SK-N-SH (cell line): ENCODE measurements around the gene BAG2. TPM values are rescaled to one million over a fixed set of nuclear protein-coding genes. Genes with fewer than 3 reads are reported as not detected.

ENCODE experiments used
- CTCF ChIA-PET: fragments of 300-600, 350-600 bp; formaldehyde crosslinking; extraction: SDS; loops from one replicate; lab custom pipeline; 2021; lab: Yijun Ruan, JAX
- POLR2A ChIA-PET: fragments of 350-600 bp; sonication (Branson Sonifier 250); formaldehyde crosslinking; extraction: SDS; loops from one replicate; lab custom pipeline; 2020; ENCODE audit warnings: antibody characterized with exemption, inconsistent platforms; lab: Yijun Ruan, JAX
- DNase-seq: peaks from one replicate; pipeline ENCODE4 v3.0.0; 2012
- H2AFZ ChIP-seq: fragments of 200-600 bp; sonication (generic); 2 replicates; pipeline ENCODE4 v1.8.1; 2016; ENCODE audit warnings: antibody characterized with exemption, mild to moderate bottlenecking, low read depth
- H3F3A ChIP-seq: fragments of 200-600 bp; sonication (generic); replicated peaks from 2 replicates; pipeline ENCODE3; 2016; ENCODE audit warnings: antibody characterized with exemption, mild to moderate bottlenecking; ENCODE audit not compliant: insufficient read depth
- H3K27ac ChIP-seq, 2 experiments: fragments of 200-500 bp in 1 of 2; fragments of 200-600 bp in 1 of 2; sonication (Bioruptor generic) in 1 of 2; sonication (generic), shearing (Covaris generic) in 1 of 2; 2 replicates each; pipeline versions ENCODE4 v1.5.1 to v1.6.1; 2014 to 2016; ENCODE audit warnings: low read depth in 2 of 2, inconsistent platforms in 1 of 2, low read length in 1 of 2, mild to moderate bottlenecking in 1 of 2, mixed read lengths in 1 of 2
- H3K27me3 ChIP-seq: fragments of 200-600 bp; sonication (generic), shearing (Covaris generic); 2 replicates; pipeline ENCODE4 v1.6.1; 2016; ENCODE audit warnings: mixed run types; ENCODE audit not compliant: insufficient read depth
- H3K36me3 ChIP-seq, 2 experiments: fragments of 200-500 bp in 1 of 2; fragments of 200-600 bp in 1 of 2; sonication (Bioruptor generic) in 1 of 2; sonication (generic) in 1 of 2; replicated peaks in 1 of 2; 2 replicates each; pipeline versions ENCODE3 to v1.5.1; 2014 to 2016; ENCODE audit warnings: low read length in 1 of 2, mild to moderate bottlenecking in 1 of 2; ENCODE audit not compliant: insufficient read depth in 2 of 2, control insufficient read depth in 1 of 2
- H3K4me1 ChIP-seq, 2 experiments: fragments of 200-500 bp in 1 of 2; fragments of 200-600 bp in 1 of 2; sonication (Bioruptor generic) in 1 of 2; sonication (generic), shearing (Covaris generic) in 1 of 2; 2 replicates each; pipeline versions ENCODE4 v1.5.1 to v1.6.1; 2014 to 2016; ENCODE audit warnings: low read depth in 1 of 2, low read length in 1 of 2, mixed run types in 1 of 2; ENCODE audit not compliant: insufficient read depth in 2 of 2, control insufficient read depth in 1 of 2
- H3K4me2 ChIP-seq: fragments of 200-600 bp; sonication (generic), shearing (Covaris generic); 2 replicates; pipeline ENCODE4 v1.6.1; 2017; ENCODE audit warnings: mixed run types
- H3K4me3 ChIP-seq, 2 experiments: fragments of 200-500 bp in 1 of 2; fragments of 200-600 bp in 1 of 2; sonication (Bioruptor generic) in 1 of 2; sonication (generic), shearing (Covaris generic) in 1 of 2; 2 replicates each; pipeline versions ENCODE4 v1.5.1 to v1.8.1; 2014 to 2016; ENCODE audit warnings: low read depth in 2 of 2, inconsistent platforms in 1 of 2, low read length in 1 of 2, mild to moderate bottlenecking in 1 of 2, mixed read lengths in 1 of 2, moderate library complexity in 1 of 2
- H3K79me2 ChIP-seq: fragments of 200-600 bp; sonication (generic); 2 replicates; pipeline ENCODE4 v1.8.1; 2017; ENCODE audit warnings: mild to moderate bottlenecking; ENCODE audit not compliant: insufficient read depth
- H3K9ac ChIP-seq: fragments of 200-600 bp; sonication (generic); 2 replicates; pipeline ENCODE4 v1.6.1; 2017; ENCODE audit warnings: mixed run types
- H3K9me2 ChIP-seq: fragments of 200-600 bp; sonication (generic); 2 replicates; pipeline ENCODE4 v1.6.1; 2017; ENCODE audit warnings: mixed run types
- H3K9me3 ChIP-seq: fragments of 200-600 bp; sonication (generic); 2 replicates; pipeline ENCODE4 v1.6.1; 2017; ENCODE audit warnings: mixed run types, mild to moderate bottlenecking, moderate library complexity
- H4K20me1 ChIP-seq: fragments of 200-600 bp; sonication (generic); 2 replicates; pipeline ENCODE4 v1.6.1; 2017; ENCODE audit warnings: mild to moderate bottlenecking, mixed run types; ENCODE audit not compliant: insufficient read depth
- CHD2 ChIP-seq: fragments of 150-350 bp; IDR thresholded peaks from 2 replicates; pipeline ENCODE4 v1.6.1; 2018; ENCODE audit warnings: low read length; ENCODE audit not compliant: partially characterized antibody
- ELF1 ChIP-seq: IDR thresholded peaks from 2 replicates; pipeline ENCODE4 v1.4.0; 2012
- EP300 ChIP-seq, 2 experiments: IDR thresholded peaks; 2 replicates each; pipeline versions ENCODE4 v1.4.0 to v1.6.1; 2012; ENCODE audit warnings: borderline replicate concordance in 1 of 2, low read depth in 1 of 2, low read length in 1 of 2
- EZH2phosphoT487 ChIP-seq: fragments of 200-600 bp; sonication (generic); IDR thresholded peaks from 2 replicates; pipeline ENCODE4 v1.6.1; 2017; ENCODE audit warnings: low read depth, mixed run types, mild to moderate bottlenecking, antibody characterized with exemption, moderate library complexity, borderline replicate concordance
- FOXM1 ChIP-seq: IDR thresholded peaks from 2 replicates; pipeline ENCODE4 v1.4.0; 2012; ENCODE audit warnings: low read depth, mild to moderate bottlenecking
- GABPA ChIP-seq: IDR thresholded peaks from 2 replicates; pipeline ENCODE4 v1.4.0; 2012; ENCODE audit warnings: low read depth, mild to moderate bottlenecking
- GATA2 ChIP-seq: sonication (generic); formaldehyde crosslinking; IDR thresholded peaks from 2 replicates; pipeline ENCODE4 v1.5.0; 2020; ENCODE audit warnings: mild to moderate bottlenecking, missing genetic modification reagents
- IRF3 ChIP-seq: fragments of 150-350 bp; IDR thresholded peaks from 2 replicates; pipeline ENCODE4 v1.6.1; 2016; ENCODE audit warnings: mild to moderate bottlenecking, low read depth, low read length
- JUND ChIP-seq: IDR thresholded peaks from 2 replicates; pipeline ENCODE4 v1.4.0; 2012
- MEF2A ChIP-seq: IDR thresholded peaks from 2 replicates; pipeline ENCODE4 v1.4.0; 2012; ENCODE audit warnings: low read depth, borderline replicate concordance
- MXI1 ChIP-seq: IDR thresholded peaks from 2 replicates; pipeline ENCODE4 v1.6.1; 2012; ENCODE audit warnings: mild to moderate bottlenecking, low read depth, low read length, improper control_type of control experiment
- NFIC ChIP-seq: IDR thresholded peaks from 2 replicates; pipeline ENCODE4 v1.4.0; 2012; ENCODE audit warnings: borderline replicate concordance
- NRF1 ChIP-seq: IDR thresholded peaks from 2 replicates; pipeline ENCODE4 v1.6.1; 2012; ENCODE audit warnings: low read depth, mild to moderate bottlenecking, low read length
- RAD21 ChIP-seq: IDR thresholded peaks from 2 replicates; pipeline ENCODE4 v1.6.1; 2012; ENCODE audit warnings: mild to moderate bottlenecking, low read length
- RCOR1 ChIP-seq: fragments of 150-350 bp; IDR thresholded peaks from 2 replicates; pipeline ENCODE4 v1.6.1; 2017; ENCODE audit warnings: antibody characterized with exemption, low read length
- SIN3A ChIP-seq: IDR thresholded peaks from 2 replicates; pipeline ENCODE4 v1.6.1; 2012; ENCODE audit warnings: low read depth, mild to moderate bottlenecking, low read length, moderate library complexity, borderline replicate concordance
- SMC3 ChIP-seq: IDR thresholded peaks from 2 replicates; pipeline ENCODE4 v1.6.1; 2012; ENCODE audit warnings: low read depth, low read length, improper control_type of control experiment
- TCF12 ChIP-seq: IDR thresholded peaks from 2 replicates; pipeline ENCODE4 v1.4.0; 2012
- USF2 ChIP-seq: fragments of 150-350 bp; IDR thresholded peaks from 2 replicates; pipeline ENCODE4 v1.6.1; 2017; ENCODE audit warnings: antibody characterized with exemption, low read length, low read depth, borderline replicate concordance
- WGBS: methylation state at CpG from one replicate; pipeline ENCODE4 v1.1.6; 2017; ENCODE audit warnings: low lambda C conversion rate; 5-methylcytosine and 5-hydroxymethylcytosine counted together
- polyA plus RNA-seq, 3 experiments: library from polyadenylated mRNA; depleted of rRNA; stranded (reverse); fragments of >200 nt; gene quantifications; 2 replicates each; pipeline ENCODE4 v1.2.3, GENCODE V29; 2012

The BAG2 gene
- polyA plus RNA-seq, 1 of the 3 experiments (the other 2 are of a cell fraction) = 5.3 TPM

GRCh38 chr6:57165080-57165479, 7.0 kb upstream of the BAG2 start:
- Histone ChIP-seq H3K4me1 (no peaks in the 10 kb centered on the region), H3K36me3 (peaks cover 50 to 86% of the 10 kb centered on the region in 2 experiments), H3K4me3 (no peak overlapping the region), H3K9ac (no peak overlapping the region), H3K4me2 (no peak overlapping the region), H3F3A (peaks cover 15% of the 10 kb centered on the region), H3K27me3 (no peaks in the 10 kb centered on the region), H4K20me1 (no peaks in the 10 kb centered on the region), H3K79me2 (no peaks in the 10 kb centered on the region), H3K9me3 (peaks cover 12% of the 10 kb centered on the region), H3K9me2 (no peaks in the 10 kb centered on the region), H3K27ac (no peak overlapping the region), H2AFZ (no peak overlapping the region)
- ChIA-PET POLR2A (no interaction called here), CTCF (no interaction called here)
- 92% methylated on average over 1 of the region's 1 CpG for WGBS
- TF ChIP-seq CHD2 (no peak), SMC3 (no peak), MXI1 (no peak), ELF1 (no peak), GABPA (no peak), JUND (no peak), RAD21 (no peak), FOXM1 (no peak), SIN3A (no peak), NRF1 (no peak), MEF2A (no peak), RCOR1 (no peak), TCF12 (no peak), EP300 (IDR thresholded peaks at IDR 0.05; ENCODE audit: borderline replicate concordance in 1 of 2, low read depth in 1 of 2, low read length in 1 of 2) (no peak), EZH2phosphoT487 (no peak), USF2 (no peak), IRF3 (no peak), GATA2 (no peak), NFIC (no peak)
- DNase-seq = no peak
